ENCODE results near the gene FAM118A.
"Not testable (repeated sequence)": the region's sequence is repeated elsewhere in the genome, so short reads cannot be mapped to it uniquely, and the experiment has no call there.

The FAM118A gene

DNA sequence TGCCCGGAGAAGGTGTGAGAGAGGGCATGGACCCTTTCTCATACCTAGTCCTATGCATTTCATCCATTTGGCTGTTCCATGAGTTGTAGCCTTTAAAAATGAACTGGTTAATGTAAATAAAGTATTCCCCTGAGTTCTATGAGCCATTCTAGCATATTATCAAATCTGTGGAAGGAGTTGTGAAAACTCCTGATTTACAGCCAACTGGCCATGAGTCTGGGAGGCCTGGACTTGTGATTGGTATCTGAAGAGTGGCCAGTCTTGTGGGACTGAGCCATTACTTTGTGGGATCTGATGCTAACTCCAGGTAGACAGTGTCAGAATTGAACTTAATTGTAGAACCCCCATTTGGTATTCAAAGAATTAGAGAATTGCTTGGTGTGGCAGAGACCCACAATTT lies 48.4 kb downstream of the FAM118A start:
- DNase-seq, result no peak
- Histone ChIP-seq H3K4me1 (ENCODE audit: control insufficient read depth, insufficient read depth, low read length, poor library complexity, severe bottlenecking) (no peaks in the 10 kb centered on the region), H3K36me3 (ENCODE audit: control insufficient read depth, insufficient read depth, low read length) (no peaks in the 10 kb centered on the region), H3K27ac (ENCODE audit: insufficient read depth, low read length, poor library complexity, severe bottlenecking) (no peak overlapping the region), H3K4me3 (ENCODE audit: insufficient read depth, low read depth, low read length, poor library complexity, severe bottlenecking) (no peak overlapping the region), H3K9me3 (ENCODE audit: control insufficient read depth, low read length) (no peaks in the 10 kb centered on the region), H3K27me3 (replicated peaks; ENCODE audit: control insufficient read depth, insufficient read depth, low read length, poor library complexity, severe bottlenecking) (no peaks in the 10 kb centered on the region)

GRCh38 chr22:45359627-45360026 lies 49.9 kb downstream of the FAM118A start:
- no peak overlapping the region for H3K4me3 ChIP-seq (ENCODE audit: insufficient read depth, low read depth, low read length, poor library complexity, severe bottlenecking)
- no peak for DNase-seq
- no peak overlapping the region for H3K27ac ChIP-seq (ENCODE audit: insufficient read depth, low read length, poor library complexity, severe bottlenecking)
- no peaks in the 10 kb centered on the region for H3K27me3 ChIP-seq (replicated peaks; ENCODE audit: control insufficient read depth, insufficient read depth, low read length, poor library complexity, severe bottlenecking)
- H3K9me3 ChIP-seq (ENCODE audit: control insufficient read depth, low read length), result no peaks in the 10 kb centered on the region
- H3K36me3 ChIP-seq (ENCODE audit: control insufficient read depth, insufficient read depth, low read length), result no peaks in the 10 kb centered on the region
- no peaks in the 10 kb centered on the region for H3K4me1 ChIP-seq (ENCODE audit: control insufficient read depth, insufficient read depth, low read length, poor library complexity, severe bottlenecking)

DNA sequence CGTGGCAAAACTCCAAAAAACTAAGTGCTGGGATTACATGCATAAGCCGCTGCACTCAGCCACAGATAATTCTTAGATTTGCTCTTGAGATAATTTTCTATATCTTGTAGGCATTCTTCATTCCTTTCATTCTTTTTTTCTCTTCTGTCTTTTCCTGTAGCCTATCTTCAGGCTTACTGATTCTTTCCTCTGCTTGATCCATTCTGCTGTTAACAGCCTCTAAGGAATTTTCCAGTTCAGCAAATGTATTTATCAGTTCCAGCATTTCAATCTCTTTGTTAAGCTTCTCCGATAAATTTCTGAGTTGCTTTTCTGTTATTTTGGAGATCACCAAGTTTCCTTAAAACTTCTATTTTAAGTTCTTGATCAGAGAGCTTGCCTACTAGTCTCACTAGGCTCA lies 57.0 kb downstream of the FAM118A start:
- no peak overlapping the region for H3K27ac ChIP-seq (ENCODE audit: insufficient read depth, low read length, poor library complexity, severe bottlenecking)
- no peak for DNase-seq
- no peaks in the 10 kb centered on the region for H3K27me3 ChIP-seq (replicated peaks; ENCODE audit: control insufficient read depth, insufficient read depth, low read length, poor library complexity, severe bottlenecking)
- no peaks in the 10 kb centered on the region for H3K4me1 ChIP-seq (ENCODE audit: control insufficient read depth, insufficient read depth, low read length, poor library complexity, severe bottlenecking)
- H3K9me3 ChIP-seq (ENCODE audit: control insufficient read depth, low read length), result no peaks in the 10 kb centered on the region
- no peak overlapping the region for H3K4me3 ChIP-seq (ENCODE audit: insufficient read depth, low read depth, low read length, poor library complexity, severe bottlenecking)
- no peaks in the 10 kb centered on the region for H3K36me3 ChIP-seq (ENCODE audit: control insufficient read depth, insufficient read depth, low read length)

DNA sequence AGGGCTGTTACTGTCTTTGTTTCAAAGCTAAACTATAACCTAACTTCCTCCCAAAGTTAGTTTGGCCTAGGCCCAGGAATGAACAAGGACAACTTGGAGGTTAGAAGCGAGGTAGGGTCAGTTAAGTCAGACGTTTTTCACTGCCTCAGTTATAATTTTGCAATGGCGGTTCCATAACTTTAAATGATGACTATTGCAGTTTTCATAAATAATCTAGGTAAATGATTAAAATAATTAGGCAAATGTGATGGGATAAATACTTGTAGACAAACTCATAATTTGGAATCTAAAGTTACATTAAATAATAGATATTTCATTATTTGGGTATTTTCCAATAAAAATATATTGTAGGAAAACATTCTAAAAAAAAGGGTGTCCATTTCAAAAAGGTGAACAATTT lies 63.9 kb downstream of the FAM118A start:
- not testable (repeated sequence) for H3K4me3 ChIP-seq (ENCODE audit: insufficient read depth, low read depth, low read length, poor library complexity, severe bottlenecking); DNase-seq; H3K9me3 ChIP-seq (ENCODE audit: control insufficient read depth, low read length); H3K27ac ChIP-seq (ENCODE audit: insufficient read depth, low read length, poor library complexity, severe bottlenecking); H3K4me1 ChIP-seq (ENCODE audit: control insufficient read depth, insufficient read depth, low read length, poor library complexity, severe bottlenecking); H3K36me3 ChIP-seq (ENCODE audit: control insufficient read depth, insufficient read depth, low read length); H3K27me3 ChIP-seq (replicated peaks; ENCODE audit: control insufficient read depth, insufficient read depth, low read length, poor library complexity, severe bottlenecking)

DNA sequence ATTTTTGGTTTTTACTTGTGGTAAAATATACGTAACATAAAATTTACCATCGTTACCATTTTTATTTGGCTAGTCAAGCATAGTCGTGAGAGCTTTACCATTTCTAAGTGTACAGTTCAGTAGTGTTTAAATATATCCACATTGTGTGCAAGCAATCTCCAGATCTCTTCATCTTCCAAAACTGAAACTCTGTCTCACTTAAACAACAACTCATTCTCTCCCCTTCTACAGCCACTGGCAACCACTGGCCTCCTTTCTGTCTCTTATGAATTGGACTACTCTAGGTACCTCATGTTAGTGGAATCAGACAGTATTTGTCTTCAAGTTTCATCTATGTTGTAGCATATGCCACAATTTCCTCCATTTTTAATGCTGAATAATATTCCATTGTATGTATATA lies 66.3 kb downstream of the FAM118A start:
- no peak overlapping the region for H3K27ac ChIP-seq (ENCODE audit: insufficient read depth, low read length, poor library complexity, severe bottlenecking)
- no peaks in the 10 kb centered on the region for H3K4me1 ChIP-seq (ENCODE audit: control insufficient read depth, insufficient read depth, low read length, poor library complexity, severe bottlenecking)
- no peaks in the 10 kb centered on the region for H3K9me3 ChIP-seq (ENCODE audit: control insufficient read depth, low read length)
- H3K27me3 ChIP-seq (replicated peaks; ENCODE audit: control insufficient read depth, insufficient read depth, low read length, poor library complexity, severe bottlenecking), result no peaks in the 10 kb centered on the region
- no peaks in the 10 kb centered on the region for H3K36me3 ChIP-seq (ENCODE audit: control insufficient read depth, insufficient read depth, low read length)
- H3K4me3 ChIP-seq (ENCODE audit: insufficient read depth, low read depth, low read length, poor library complexity, severe bottlenecking), result no peak overlapping the region
- no peak for DNase-seq

DNA sequence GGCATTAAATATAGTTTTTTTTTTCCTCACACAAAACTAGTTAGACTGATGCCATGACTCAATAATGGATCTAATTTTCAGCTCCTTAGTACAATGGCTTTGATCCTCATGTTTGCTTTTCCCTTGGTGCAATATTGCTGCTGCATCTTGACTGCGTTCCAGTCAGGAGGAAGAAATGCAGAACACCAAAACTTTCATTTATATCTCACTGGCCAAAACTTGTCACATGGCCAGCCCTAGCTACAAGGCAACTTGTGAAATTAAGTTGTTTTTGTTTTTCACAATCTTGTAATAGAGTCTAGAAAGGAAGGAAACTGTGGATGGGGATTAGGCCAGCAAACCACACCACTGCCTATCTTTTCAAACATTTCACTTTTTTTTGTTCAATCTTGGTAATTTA lies 67.0 kb downstream of the FAM118A start:
- Histone ChIP-seq H3K4me3 (ENCODE audit: insufficient read depth, low read depth, low read length, poor library complexity, severe bottlenecking) (no peak overlapping the region), H3K36me3 (ENCODE audit: control insufficient read depth, insufficient read depth, low read length) (no peaks in the 10 kb centered on the region), H3K27ac (ENCODE audit: insufficient read depth, low read length, poor library complexity, severe bottlenecking) (no peak overlapping the region), H3K9me3 (ENCODE audit: control insufficient read depth, low read length) (no peaks in the 10 kb centered on the region), H3K27me3 (replicated peaks; ENCODE audit: control insufficient read depth, insufficient read depth, low read length, poor library complexity, severe bottlenecking) (no peaks in the 10 kb centered on the region), H3K4me1 (ENCODE audit: control insufficient read depth, insufficient read depth, low read length, poor library complexity, severe bottlenecking) (no peaks in the 10 kb centered on the region)
- no peak for DNase-seq

- Histone ChIP-seq H3K27me3 (replicated peaks; ENCODE audit: control insufficient read depth, insufficient read depth, low read length, poor library complexity, severe bottlenecking) (no peaks in the 10 kb centered on the region), H3K9me3 (ENCODE audit: control insufficient read depth, low read length) (no peaks in the 10 kb centered on the region), H3K4me1 (ENCODE audit: control insufficient read depth, insufficient read depth, low read length, poor library complexity, severe bottlenecking) (no peaks in the 10 kb centered on the region), H3K27ac (ENCODE audit: insufficient read depth, low read length, poor library complexity, severe bottlenecking) (no peak overlapping the region), H3K36me3 (ENCODE audit: control insufficient read depth, insufficient read depth, low read length) (no peaks in the 10 kb centered on the region), H3K4me3 (ENCODE audit: insufficient read depth, low read depth, low read length, poor library complexity, severe bottlenecking) (no peak overlapping the region)
- no peak for DNase-seq
These were observed 71.6 kb downstream of the FAM118A start for GRCh38 chr22:45381348-45381747.

- DNase-seq, result no peak
- Histone ChIP-seq H3K4me3 (ENCODE audit: insufficient read depth, low read depth, low read length, poor library complexity, severe bottlenecking) (no peak overlapping the region), H3K27me3 (replicated peaks; ENCODE audit: control insufficient read depth, insufficient read depth, low read length, poor library complexity, severe bottlenecking) (no peaks in the 10 kb centered on the region), H3K4me1 (ENCODE audit: control insufficient read depth, insufficient read depth, low read length, poor library complexity, severe bottlenecking) (no peaks in the 10 kb centered on the region), H3K27ac (ENCODE audit: insufficient read depth, low read length, poor library complexity, severe bottlenecking) (no peak overlapping the region), H3K9me3 (ENCODE audit: control insufficient read depth, low read length) (no peaks in the 10 kb centered on the region), H3K36me3 (ENCODE audit: control insufficient read depth, insufficient read depth, low read length) (no peaks in the 10 kb centered on the region)
These were observed 79.8 kb downstream of the FAM118A start for GRCh38 chr22:45389546-45389945.
